ENCODE data around the gene S1PR3. TPM values are rescaled to one million over a fixed set of nuclear protein-coding genes. Genes with fewer than 3 reads are reported as not detected.

Gene S1PR3
- total and polyA plus RNA-seq, 2 donors (not counting 3 experiments of a cell fraction or from before 2014, with no cell fraction given): 12.5 to 25.8 TPM

GRCh38 chr9:88986776-88987175 is 4.5 kb upstream of the S1PR3 start:
- CTCF ChIA-PET: no interaction called here
- BruUV-seq (replicated peaks): no TSS peak
- Histone ChIP-seq H3K9me3 (replicated peaks; ENCODE audit: control insufficient read depth, insufficient read depth, low read length) (no peaks in the 10 kb centered on the region), H4K20me1 (replicated peaks; ENCODE audit: control insufficient read depth, extremely low read depth, insufficient read depth, low read length) (no peaks in the 10 kb centered on the region), H3K27me3 (ENCODE audit: control insufficient read depth in 2 of 2, insufficient read depth in 2 of 2, low read length in 2 of 2) (peaks cover 0 to 8% of the 10 kb centered on the region in 2 experiments), H3K27ac (ENCODE audit: insufficient read depth, low read depth, low read length) (no peak overlapping the region), H3K4me1 (ENCODE audit: control insufficient read depth, extremely low read depth, insufficient read depth, low read length) (peaks cover 2% of the 10 kb centered on the region), H3K4me3 (replicated peaks in 1 of 3; ENCODE audit: insufficient read depth in 1 of 3, low read depth in 1 of 3, low read length in 3 of 3) (no peak overlapping the region), H3K9me1 (replicated peaks; ENCODE audit: control insufficient read depth, extremely low read depth, insufficient read depth, low read length) (no peaks in the 10 kb centered on the region), H3K9ac (replicated peaks; ENCODE audit: extremely low read depth, insufficient read depth, low read length) (no peak overlapping the region), H2AFZ (ENCODE audit: low read depth, low read length) (no peak overlapping the region), H3K36me3 (ENCODE audit: control insufficient read depth in 2 of 2, extremely low read depth in 1 of 2, insufficient read depth in 2 of 2, low read length in 2 of 2) (no peaks in the 10 kb centered on the region), H3K79me2 (ENCODE audit: control insufficient read depth, insufficient read depth, low read length) (peaks cover 5% of the 10 kb centered on the region), H3K4me2 (ENCODE audit: insufficient read depth, low read length) (no peak overlapping the region)
- FAIRE-seq (no peak), DNase-seq (ENCODE audit: low read depth, low spot score) (no peak)
- POLR2A ChIA-PET: no interaction called here
- dilution Hi-C loops (cut with MboI; ENCODE audit: extremely low pct_ligation_motif_present, low sequenced_read_pairs): no loop called here
- intact Hi-C loops (cut with micrococcal nuclease): no loop called here
- TF ChIP-seq CTCF (IDR thresholded peaks at IDR 0.05; ENCODE audit: extremely low read depth in 1 of 2, insufficient read depth in 1 of 2, low read depth in 1 of 2, low read length in 2 of 2): no peak
- TF ChIP-seq POLR2A (IDR thresholded peaks at IDR 0.05; ENCODE audit: low read depth, low read length): no peak
- TF ChIP-seq GATA2 (IDR thresholded peaks at IDR 0.05; ENCODE audit: insufficient read depth, insufficient read length, low read depth, low read length): no peak
- TF ChIP-seq POLR2AphosphoS5 (IDR thresholded peaks at IDR 0.05; ENCODE audit: insufficient read depth, low read depth, low read length): no peak

DNA sequence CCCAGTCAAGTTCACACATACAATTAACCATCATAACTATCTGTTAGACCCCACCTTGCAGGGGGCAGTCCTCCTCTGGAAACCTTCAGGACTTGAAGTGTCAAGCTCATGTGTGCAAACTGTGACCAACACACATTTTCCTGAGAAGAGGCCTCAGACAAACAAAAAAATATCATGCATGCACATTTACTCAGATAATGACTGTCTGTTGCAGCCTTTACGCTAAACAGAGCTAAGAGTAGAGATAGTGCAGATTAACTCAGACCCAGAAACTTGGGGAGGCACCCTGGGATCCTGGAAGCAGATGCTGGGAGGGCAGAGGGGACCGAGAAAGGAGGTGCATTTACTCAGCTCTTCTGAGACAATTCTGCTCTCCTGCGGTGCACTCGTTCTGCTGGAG is 3.6 kb upstream of the S1PR3 start:
- no peaks in the 10 kb centered on the region for H3K9me3 ChIP-seq (replicated peaks; ENCODE audit: control insufficient read depth, insufficient read depth, low read length)
- H3K9me1 ChIP-seq (replicated peaks; ENCODE audit: control insufficient read depth, extremely low read depth, insufficient read depth, low read length): no peaks in the 10 kb centered on the region
- H3K4me3 ChIP-seq (replicated peaks in 1 of 3; ENCODE audit: insufficient read depth in 1 of 3, low read depth in 1 of 3, low read length in 3 of 3): no peak overlapping the region
- no TSS peak for BruUV-seq (replicated peaks)
- FAIRE-seq (no peak), DNase-seq (ENCODE audit: low read depth, low spot score) (no peak)
- no peaks in the 10 kb centered on the region for H4K20me1 ChIP-seq (replicated peaks; ENCODE audit: control insufficient read depth, extremely low read depth, insufficient read depth, low read length)
- dilution Hi-C loops (cut with MboI; ENCODE audit: extremely low pct_ligation_motif_present, low sequenced_read_pairs) (no loop called here), intact Hi-C loops (cut with micrococcal nuclease) (no loop called here)
- CTCF ChIA-PET: no interaction called here
- peaks cover 0 to 8% of the 10 kb centered on the region in 2 experiments for H3K27me3 ChIP-seq (ENCODE audit: control insufficient read depth in 2 of 2, insufficient read depth in 2 of 2, low read length in 2 of 2)
- H3K9ac ChIP-seq (replicated peaks; ENCODE audit: extremely low read depth, insufficient read depth, low read length): no peak overlapping the region
- no peaks in the 10 kb centered on the region for H3K36me3 ChIP-seq (ENCODE audit: control insufficient read depth in 2 of 2, extremely low read depth in 1 of 2, insufficient read depth in 2 of 2, low read length in 2 of 2)
- peaks cover 14% of the 10 kb centered on the region for H3K79me2 ChIP-seq (ENCODE audit: control insufficient read depth, insufficient read depth, low read length)
- peaks cover 11% of the 10 kb centered on the region for H3K4me1 ChIP-seq (ENCODE audit: control insufficient read depth, extremely low read depth, insufficient read depth, low read length)
- no peak for TF ChIP-seq POLR2AphosphoS5 (IDR thresholded peaks at IDR 0.05; ENCODE audit: insufficient read depth, low read depth, low read length)
- no peak for TF ChIP-seq CTCF (IDR thresholded peaks at IDR 0.05; ENCODE audit: extremely low read depth in 1 of 2, insufficient read depth in 1 of 2, low read depth in 1 of 2, low read length in 2 of 2)
- no peak for TF ChIP-seq POLR2A (IDR thresholded peaks at IDR 0.05; ENCODE audit: low read depth, low read length)
- TF ChIP-seq GATA2 (IDR thresholded peaks at IDR 0.05; ENCODE audit: insufficient read depth, insufficient read length, low read depth, low read length): no peak
- TF ChIP-seq FOS (IDR thresholded peaks at IDR 0.05; ENCODE audit: borderline replicate concordance, insufficient read depth, low read length): no peak
- H3K27ac ChIP-seq (ENCODE audit: insufficient read depth, low read depth, low read length): no peak overlapping the region
- no peak overlapping the region for H2AFZ ChIP-seq (ENCODE audit: low read depth, low read length)
- POLR2A ChIA-PET: no interaction called here
- H3K4me2 ChIP-seq (ENCODE audit: insufficient read depth, low read length): no peak overlapping the region

Measured in endothelial cell of umbilical vein (primary cell).